ENCODE results near the gene ZBTB20.

ZBTB20 gene

DNA sequence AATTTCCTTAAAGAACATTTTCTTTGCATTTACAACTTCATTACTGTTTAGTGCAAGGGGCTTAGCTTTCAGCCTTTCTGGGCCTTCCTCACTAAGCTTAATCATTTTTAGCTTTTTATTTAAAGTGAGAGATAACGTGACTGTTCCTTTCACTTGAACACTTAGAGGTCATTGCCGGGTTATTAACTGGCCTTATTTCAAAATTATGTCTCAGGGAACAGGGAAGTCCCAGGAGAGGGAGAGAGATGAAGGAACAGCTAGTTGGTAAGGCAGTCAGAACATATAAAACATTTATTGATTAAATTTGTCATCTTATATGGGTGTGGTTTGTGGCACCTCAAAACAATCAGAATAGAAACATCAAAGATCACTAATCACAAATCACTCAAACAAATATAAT, 584.5 kb downstream of the ZBTB20 start:
- Histone ChIP-seq H3K14ac (ENCODE audit: low read length in 2 of 2) (no peak overlapping the region), H2BK12ac (ENCODE audit: low read length in 2 of 2) (no peak overlapping the region), H4K91ac (ENCODE audit: low read length) (no peak overlapping the region), H3K27ac (ENCODE audit: low read length, poor library complexity, severe bottlenecking) (no peak overlapping the region), H3K9me3 (ENCODE audit: control insufficient read depth, low read length) (no peaks in the 10 kb centered on the region), H3K23ac (ENCODE audit: low read length in 2 of 2) (no peak overlapping the region), H3K27me3 (ENCODE audit: control insufficient read depth in 1 of 2, insufficient read depth in 1 of 2, low read length in 2 of 2) (no peaks in the 10 kb centered on the region), H2AK5ac (ENCODE audit: low read length, severe bottlenecking) (no peak overlapping the region), H3K4me2 (ENCODE audit: low read length, poor library complexity, severe bottlenecking) (no peak overlapping the region), H3K4me3 (ENCODE audit: insufficient read depth in 1 of 2, low read depth in 1 of 2, low read length in 2 of 2) (no peak overlapping the region), H2BK120ac (ENCODE audit: low read depth, low read length) (no peak overlapping the region), H3K36me3 (ENCODE audit: control insufficient read depth in 1 of 2, insufficient read depth in 2 of 2, low read depth in 1 of 2, low read length in 2 of 2) (no peaks in the 10 kb centered on the region), H3K4ac (ENCODE audit: low read depth in 1 of 2, low read length in 2 of 2) (no peak overlapping the region), H4K8ac (ENCODE audit: low read length) (no peak overlapping the region), H3K18ac (ENCODE audit: low read depth in 1 of 2, low read length in 2 of 2) (no peak overlapping the region), H2BK5ac (ENCODE audit: low read depth, low read length, poor library complexity, severe bottlenecking) (no peak overlapping the region), H3K4me1 (ENCODE audit: control insufficient read depth, insufficient read depth, low read depth, low read length) (peaks cover 3% of the 10 kb centered on the region), H3K9ac (ENCODE audit: low read length) (no peak overlapping the region), H2AFZ (ENCODE audit: low read depth, low read length) (no peak overlapping the region), H2BK15ac (ENCODE audit: low read depth, poor library complexity, severe bottlenecking) (no peak overlapping the region), H3K79me1 (replicated peaks; ENCODE audit: low read length, poor library complexity, severe bottlenecking) (peaks cover 23% of the 10 kb centered on the region)
- 95% methylated on average over 2 of the region's 2 CpGs for WGBS
- no peak for DNase-seq

DNA sequence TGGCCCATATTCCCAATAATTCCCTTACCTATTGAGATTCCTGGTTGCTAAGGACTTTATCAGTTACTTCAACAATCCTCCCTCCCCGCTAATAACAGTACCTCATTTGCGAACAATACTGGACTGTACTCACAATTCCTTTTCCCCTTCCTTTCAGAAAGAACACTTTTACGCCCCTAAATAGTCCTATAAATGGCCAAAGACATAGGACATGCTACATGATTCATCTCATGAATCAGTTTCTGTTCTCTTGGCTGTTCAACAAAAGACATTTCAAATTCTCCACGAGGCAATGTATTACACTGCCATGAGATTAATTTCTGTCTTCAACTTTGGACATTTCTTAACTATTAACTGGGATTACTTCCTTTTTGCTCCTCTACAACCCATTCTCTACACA, 588.8 kb downstream of the ZBTB20 start:
- no peak overlapping the region for H3K14ac ChIP-seq (ENCODE audit: low read length in 2 of 2)
- H2AK5ac ChIP-seq (ENCODE audit: low read length, severe bottlenecking), result no peak overlapping the region
- peaks cover 15% of the 10 kb centered on the region for H3K79me1 ChIP-seq (replicated peaks; ENCODE audit: low read length, poor library complexity, severe bottlenecking)
- no peak overlapping the region for H3K4ac ChIP-seq (ENCODE audit: low read depth in 1 of 2, low read length in 2 of 2)
- H2BK15ac ChIP-seq (ENCODE audit: low read depth, poor library complexity, severe bottlenecking), result no peak overlapping the region
- H2BK5ac ChIP-seq (ENCODE audit: low read depth, low read length, poor library complexity, severe bottlenecking), result no peak overlapping the region
- H3K4me1 ChIP-seq (ENCODE audit: control insufficient read depth, insufficient read depth, low read depth, low read length), result no peaks in the 10 kb centered on the region
- H4K8ac ChIP-seq (ENCODE audit: low read length), result no peak overlapping the region
- no peak overlapping the region for H2BK12ac ChIP-seq (ENCODE audit: low read length in 2 of 2)
- no peak overlapping the region for H2AFZ ChIP-seq (ENCODE audit: low read depth, low read length)
- no peak overlapping the region for H2BK120ac ChIP-seq (ENCODE audit: low read depth, low read length)
- H3K9ac ChIP-seq (ENCODE audit: low read length), result peak overlapping the region; percentile 5
- H3K4me2 ChIP-seq (ENCODE audit: low read length, poor library complexity, severe bottlenecking), result no peak overlapping the region
- no peak overlapping the region for H3K18ac ChIP-seq (ENCODE audit: low read depth in 1 of 2, low read length in 2 of 2)
- H3K36me3 ChIP-seq (ENCODE audit: control insufficient read depth in 1 of 2, insufficient read depth in 2 of 2, low read depth in 1 of 2, low read length in 2 of 2), result peaks cover 0 to 4% of the 10 kb centered on the region in 2 experiments
- no peak overlapping the region for H3K27ac ChIP-seq (ENCODE audit: low read length, poor library complexity, severe bottlenecking)
- H3K27me3 ChIP-seq (ENCODE audit: control insufficient read depth in 1 of 2, insufficient read depth in 1 of 2, low read length in 2 of 2), result no peaks in the 10 kb centered on the region
- 91% methylated on average over 4 of the region's 4 CpGs for WGBS
- H4K91ac ChIP-seq (ENCODE audit: low read length), result no peak overlapping the region
- no peaks in the 10 kb centered on the region for H3K9me3 ChIP-seq (ENCODE audit: control insufficient read depth, low read length)
- no peak overlapping the region for H3K23ac ChIP-seq (ENCODE audit: low read length in 2 of 2)
- H3K4me3 ChIP-seq (ENCODE audit: insufficient read depth in 1 of 2, low read depth in 1 of 2, low read length in 2 of 2), result no peak overlapping the region
- DNase-seq, result no peak

DNA sequence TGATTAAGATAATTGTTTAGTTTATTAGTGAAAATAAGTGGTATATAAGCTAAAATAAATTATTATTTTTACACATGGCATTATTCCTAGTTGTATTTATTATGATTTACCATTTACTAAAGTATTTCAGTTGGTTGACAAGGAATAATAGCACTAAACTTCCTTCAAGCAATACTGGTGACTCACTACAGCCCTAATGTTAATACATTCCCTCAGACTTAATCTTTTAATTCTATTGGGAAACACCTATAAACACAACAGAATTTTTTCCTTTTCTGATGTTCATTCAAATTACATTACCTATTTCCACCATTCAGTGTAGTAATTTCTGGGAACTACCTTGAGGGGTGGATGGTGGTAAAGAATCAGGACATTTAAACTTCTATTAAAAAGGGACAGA, 589.3 kb downstream of the ZBTB20 start:
- Histone ChIP-seq H3K4me3 (ENCODE audit: insufficient read depth in 1 of 2, low read depth in 1 of 2, low read length in 2 of 2) (no peak overlapping the region), H3K36me3 (ENCODE audit: control insufficient read depth in 1 of 2, insufficient read depth in 2 of 2, low read depth in 1 of 2, low read length in 2 of 2) (peaks cover 0 to 4% of the 10 kb centered on the region in 2 experiments), H3K4ac (ENCODE audit: low read depth in 1 of 2, low read length in 2 of 2) (no peak overlapping the region), H4K91ac (ENCODE audit: low read length) (no peak overlapping the region), H3K23ac (ENCODE audit: low read length in 2 of 2) (no peak overlapping the region), H3K4me2 (ENCODE audit: low read length, poor library complexity, severe bottlenecking) (no peak overlapping the region), H2AFZ (ENCODE audit: low read depth, low read length) (no peak overlapping the region), H3K4me1 (ENCODE audit: control insufficient read depth, insufficient read depth, low read depth, low read length) (no peaks in the 10 kb centered on the region), H3K79me1 (replicated peaks; ENCODE audit: low read length, poor library complexity, severe bottlenecking) (peaks cover 15% of the 10 kb centered on the region), H3K18ac (ENCODE audit: low read depth in 1 of 2, low read length in 2 of 2) (no peak overlapping the region), H4K8ac (ENCODE audit: low read length) (no peak overlapping the region), H3K14ac (ENCODE audit: low read length in 2 of 2) (no peak overlapping the region), H3K27me3 (ENCODE audit: control insufficient read depth in 1 of 2, insufficient read depth in 1 of 2, low read length in 2 of 2) (no peaks in the 10 kb centered on the region), H3K9me3 (ENCODE audit: control insufficient read depth, low read length) (no peaks in the 10 kb centered on the region), H3K27ac (ENCODE audit: low read length, poor library complexity, severe bottlenecking) (no peak overlapping the region), H2BK5ac (ENCODE audit: low read depth, low read length, poor library complexity, severe bottlenecking) (no peak overlapping the region), H2BK120ac (ENCODE audit: low read depth, low read length) (no peak overlapping the region), H3K9ac (ENCODE audit: low read length) (peak overlapping the region; percentile 5), H2AK5ac (ENCODE audit: low read length, severe bottlenecking) (no peak overlapping the region), H2BK12ac (ENCODE audit: low read length in 2 of 2) (no peak overlapping the region), H2BK15ac (ENCODE audit: low read depth, poor library complexity, severe bottlenecking) (no peak overlapping the region)
- DNase-seq, result no peak

DNA sequence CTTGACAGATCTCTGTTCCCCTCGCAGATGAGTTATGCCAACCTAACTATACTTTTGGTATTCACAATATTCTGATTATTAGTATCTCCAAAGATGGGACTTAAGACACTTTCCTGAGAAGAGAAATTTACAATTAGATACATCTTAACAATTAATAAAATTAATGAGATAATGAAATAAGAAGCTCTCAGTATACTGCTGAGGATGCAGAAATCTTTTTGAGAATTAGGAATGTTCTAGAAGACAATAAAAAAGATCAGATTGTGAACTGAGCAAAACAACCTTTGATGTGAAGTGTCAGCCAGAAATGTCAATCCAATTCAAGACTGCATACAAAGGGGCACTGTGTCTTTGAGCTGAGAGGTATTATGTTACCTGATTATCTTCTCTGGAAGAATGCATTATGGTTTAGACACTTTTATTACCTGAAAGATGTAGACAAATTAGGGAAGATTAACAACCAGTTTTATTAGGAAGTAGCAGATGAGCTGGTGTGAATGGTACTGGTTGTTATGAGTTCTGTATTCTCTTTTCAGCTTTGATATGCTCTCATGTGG, 590.4 kb downstream of the ZBTB20 start:
- WGBS, result no CpG with 5 or more reads among the region's 1 CpG
- H2AFZ ChIP-seq (ENCODE audit: low read depth, low read length), result no peak overlapping the region
- no peak overlapping the region for H3K23ac ChIP-seq (ENCODE audit: low read length in 2 of 2)
- H3K36me3 ChIP-seq (ENCODE audit: control insufficient read depth in 1 of 2, insufficient read depth in 2 of 2, low read depth in 1 of 2, low read length in 2 of 2), result peaks cover 0 to 4% of the 10 kb centered on the region in 2 experiments
- H2BK120ac ChIP-seq (ENCODE audit: low read depth, low read length), result no peak overlapping the region
- no peak overlapping the region for H4K91ac ChIP-seq (ENCODE audit: low read length)
- no peak for DNase-seq
- H2BK5ac ChIP-seq (ENCODE audit: low read depth, low read length, poor library complexity, severe bottlenecking), result no peak overlapping the region
- no peak overlapping the region for H3K27ac ChIP-seq (ENCODE audit: low read length, poor library complexity, severe bottlenecking)
- H3K9me3 ChIP-seq (ENCODE audit: control insufficient read depth, low read length), result no peaks in the 10 kb centered on the region
- no peak overlapping the region for H3K4me2 ChIP-seq (ENCODE audit: low read length, poor library complexity, severe bottlenecking)
- peaks cover 15% of the 10 kb centered on the region for H3K79me1 ChIP-seq (replicated peaks; ENCODE audit: low read length, poor library complexity, severe bottlenecking)
- no peak overlapping the region for H3K4ac ChIP-seq (ENCODE audit: low read depth in 1 of 2, low read length in 2 of 2)
- no peaks in the 10 kb centered on the region for H3K4me1 ChIP-seq (ENCODE audit: control insufficient read depth, insufficient read depth, low read depth, low read length)
- H2AK5ac ChIP-seq (ENCODE audit: low read length, severe bottlenecking), result no peak overlapping the region
- H3K18ac ChIP-seq (ENCODE audit: low read depth in 1 of 2, low read length in 2 of 2), result no peak overlapping the region
- H3K27me3 ChIP-seq (ENCODE audit: control insufficient read depth in 1 of 2, insufficient read depth in 1 of 2, low read length in 2 of 2), result no peaks in the 10 kb centered on the region
- no peak overlapping the region for H2BK12ac ChIP-seq (ENCODE audit: low read length in 2 of 2)
- no peak overlapping the region for H4K8ac ChIP-seq (ENCODE audit: low read length)
- H2BK15ac ChIP-seq (ENCODE audit: low read depth, poor library complexity, severe bottlenecking), result no peak overlapping the region
- H3K14ac ChIP-seq (ENCODE audit: low read length in 2 of 2), result no peak overlapping the region
- no peak overlapping the region for H3K4me3 ChIP-seq (ENCODE audit: insufficient read depth in 1 of 2, low read depth in 1 of 2, low read length in 2 of 2)
- H3K9ac ChIP-seq (ENCODE audit: low read length), result no peak overlapping the region
